ENCODE results near the gene NEIL1. TPM values are rescaled to one million over a fixed set of nuclear protein-coding genes. Genes with fewer than 3 reads are reported as not detected.
"Not testable (repeated sequence)": the region's sequence is repeated elsewhere in the genome, so short reads cannot be mapped to it uniquely, and the experiment has no call there.

NEIL1 gene
- total RNA-seq, 6 donors from 2014 or later: 41.8 to 272 (median 52.2) TPM

DNA sequence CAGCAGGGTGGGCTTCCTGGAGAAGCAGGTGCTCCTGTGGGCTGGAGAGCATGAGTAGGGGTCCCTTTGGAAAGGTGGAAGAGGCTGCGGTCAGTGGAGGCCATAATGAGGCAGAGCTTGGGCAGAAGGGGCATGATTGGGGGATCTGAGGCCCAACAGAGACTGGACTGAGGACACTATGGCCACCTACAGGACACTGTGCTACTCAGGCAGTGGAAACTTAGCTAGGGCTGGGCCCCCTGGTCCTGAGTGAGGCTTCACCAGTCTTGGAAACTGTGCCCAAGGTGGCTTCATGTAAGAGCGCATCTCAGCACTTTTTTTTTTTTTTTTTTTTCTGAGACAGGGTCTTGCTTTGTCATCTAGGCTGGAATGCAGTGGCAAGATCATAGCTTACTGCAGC is 17.3 kb upstream of the NEIL1 start:
- WGBS, 2 donors: 94 to 95% methylated on average over 2 of the region's 2 CpGs
- no peak for DNase-seq

DNA sequence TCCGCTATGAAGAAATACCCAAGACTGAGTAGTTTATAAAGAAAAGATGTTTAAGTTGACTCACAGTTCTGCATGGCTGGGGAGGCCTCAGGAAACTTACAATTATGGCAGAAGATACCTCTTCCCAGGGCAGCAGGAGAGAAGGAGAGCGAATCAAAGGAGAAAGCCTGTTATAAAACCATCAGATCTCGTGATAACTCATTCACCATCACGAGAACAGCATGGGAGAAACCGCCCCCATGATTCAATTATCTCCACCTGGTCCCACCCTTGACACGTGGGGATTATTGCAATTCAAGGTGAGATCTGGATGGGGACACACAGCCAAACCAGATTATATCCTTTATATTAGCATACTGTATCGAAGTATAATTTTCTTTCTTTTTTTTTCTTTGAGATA is 14.7 kb upstream of the NEIL1 start:
- not testable (repeated sequence) for ATAC-seq (ENCODE audit: low FRiP score in 2 of 2); H3K36me3 ChIP-seq; DNase-seq; H3K27me3 ChIP-seq; H3K27ac ChIP-seq; H3K9me3 ChIP-seq; H3K4me3 ChIP-seq
- peaks cover 7 to 18% (median 12%) of the 10 kb centered on the region in 4 donors for H3K4me1 ChIP-seq
- 73 to 79% methylated on average over 7 of the region's 7 CpGs for WGBS, 2 donors

More for the DNA sequence above, 17.3 kb upstream of the NEIL1 start:
- no peak for ATAC-seq (ENCODE audit: low FRiP score in 2 of 2)
- Histone ChIP-seq H3K4me1 (no peaks in the 10 kb centered on the region), H3K36me3 (no peaks in the 10 kb centered on the region), H3K27ac (no peak overlapping the region), H3K9me3 (no peaks in the 10 kb centered on the region), H3K4me3 (no peak overlapping the region), H3K27me3 (no peaks in the 10 kb centered on the region)
- TF ChIP-seq, protein P1, sequence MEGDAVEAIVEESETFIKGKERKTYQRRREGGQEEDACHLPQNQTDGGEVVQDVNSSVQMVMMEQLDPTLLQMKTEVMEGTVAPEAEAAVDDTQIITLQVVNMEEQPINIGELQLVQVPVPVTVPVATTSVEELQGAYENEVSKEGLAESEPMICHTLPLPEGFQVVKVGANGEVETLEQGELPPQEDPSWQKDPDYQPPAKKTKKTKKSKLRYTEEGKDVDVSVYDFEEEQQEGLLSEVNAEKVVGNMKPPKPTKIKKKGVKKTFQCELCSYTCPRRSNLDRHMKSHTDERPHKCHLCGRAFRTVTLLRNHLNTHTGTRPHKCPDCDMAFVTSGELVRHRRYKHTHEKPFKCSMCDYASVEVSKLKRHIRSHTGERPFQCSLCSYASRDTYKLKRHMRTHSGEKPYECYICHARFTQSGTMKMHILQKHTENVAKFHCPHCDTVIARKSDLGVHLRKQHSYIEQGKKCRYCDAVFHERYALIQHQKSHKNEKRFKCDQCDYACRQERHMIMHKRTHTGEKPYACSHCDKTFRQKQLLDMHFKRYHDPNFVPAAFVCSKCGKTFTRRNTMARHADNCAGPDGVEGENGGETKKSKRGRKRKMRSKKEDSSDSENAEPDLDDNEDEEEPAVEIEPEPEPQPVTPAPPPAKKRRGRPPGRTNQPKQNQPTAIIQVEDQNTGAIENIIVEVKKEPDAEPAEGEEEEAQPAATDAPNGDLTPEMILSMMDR (IDR thresholded peaks at IDR 0.05): no peak
- TF ChIP-seq POLR2AphosphoS5 (IDR thresholded peaks at IDR 0.05) (no peak), POLR2A (IDR thresholded peaks at IDR 0.05) (no peak), EP300 (IDR thresholded peaks at IDR 0.05) (no peak)

DNA sequence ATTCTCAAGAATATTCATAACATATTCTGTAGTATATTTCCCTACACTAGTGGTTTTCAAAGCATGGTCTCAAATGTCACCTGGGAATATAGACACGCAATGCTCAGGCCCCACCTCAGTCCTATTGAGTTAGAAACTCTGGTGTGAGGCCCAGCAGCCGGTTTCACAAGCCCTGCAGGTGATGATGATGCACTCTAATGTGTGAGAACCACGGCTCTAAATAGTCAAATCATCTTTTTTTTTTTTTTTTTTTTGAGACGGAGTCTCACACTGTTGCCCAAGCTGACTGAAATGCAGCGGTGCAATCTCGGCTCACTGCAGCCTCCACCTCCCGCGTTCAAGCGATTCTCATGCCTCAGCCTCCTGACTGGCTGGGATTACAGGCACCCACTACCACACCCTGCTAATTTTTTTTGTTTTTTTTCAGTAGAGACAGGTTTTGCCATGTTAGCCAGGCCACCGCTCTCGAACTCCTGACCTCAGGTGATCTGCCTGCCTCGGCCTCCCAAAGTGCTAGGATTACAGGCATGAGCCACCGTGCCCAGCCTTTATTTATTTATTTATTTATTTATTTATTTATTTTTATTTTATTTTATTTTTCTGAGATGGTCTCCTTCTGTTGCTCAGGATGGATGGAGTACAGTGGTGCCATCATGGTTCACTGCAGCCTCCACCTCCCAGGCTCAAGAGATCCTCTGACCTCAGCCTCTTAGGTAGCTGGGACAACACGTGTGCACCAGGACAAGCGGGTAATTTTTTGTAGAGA is 13.0 kb upstream of the NEIL1 start:
- not testable (repeated sequence) for H3K27ac ChIP-seq; H3K9me3 ChIP-seq; H3K27me3 ChIP-seq; H3K4me3 ChIP-seq; ATAC-seq (ENCODE audit: low FRiP score in 2 of 2); DNase-seq; H3K36me3 ChIP-seq
- WGBS, 2 donors: 91 to 95% methylated on average over 15 of the region's 15 CpGs
- peaks cover 7 to 20% (median 13%) of the 10 kb centered on the region in 4 donors for H3K4me1 ChIP-seq

DNA sequence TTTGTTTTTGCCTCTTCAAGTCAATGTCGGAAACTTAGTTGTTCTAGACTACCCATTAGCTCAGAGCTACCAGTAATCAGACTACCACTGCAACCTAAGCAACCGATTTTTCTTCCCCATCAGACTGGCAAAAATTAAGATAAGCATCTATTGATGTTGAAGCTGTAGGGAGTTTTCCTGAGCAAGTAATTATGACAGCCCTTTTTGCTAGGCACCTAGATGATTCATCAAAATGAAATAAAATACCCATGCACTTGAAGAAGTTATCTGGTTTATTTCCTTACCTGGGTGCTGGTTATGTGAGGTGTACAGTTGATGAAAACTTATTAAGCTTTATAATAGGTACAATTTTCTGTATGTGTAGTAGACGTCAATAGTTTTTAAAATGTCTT is 11.5 kb upstream of the NEIL1 start:
- Histone ChIP-seq H3K36me3 (peaks cover 0 to 19% (median 11%) of the 10 kb centered on the region in 4 donors), H3K27ac (peak overlapping the region in 2 of 4 donors; percentile 59 to 87), H3K4me1 (peaks cover 7 to 20% (median 13%) of the 10 kb centered on the region in 4 donors), H3K9me3 (no peaks in the 10 kb centered on the region), H3K4me3 (peak overlapping the region; percentile 50 to 99 (median 94)), H3K27me3 (no peaks in the 10 kb centered on the region)
- DNase-seq (no peak), ATAC-seq (ENCODE audit: low FRiP score in 2 of 2) (no peak)
- 32 to 44% methylated on average over 3 of the region's 3 CpGs for WGBS, 2 donors
- TF ChIP-seq, protein P1 (IDR thresholded peaks at IDR 0.05): no peak
- TF ChIP-seq POLR2A (IDR thresholded peaks at IDR 0.05) (no peak), EP300 (IDR thresholded peaks at IDR 0.05) (no peak), POLR2AphosphoS5 (IDR thresholded peaks at IDR 0.05) (no peak)

DNA sequence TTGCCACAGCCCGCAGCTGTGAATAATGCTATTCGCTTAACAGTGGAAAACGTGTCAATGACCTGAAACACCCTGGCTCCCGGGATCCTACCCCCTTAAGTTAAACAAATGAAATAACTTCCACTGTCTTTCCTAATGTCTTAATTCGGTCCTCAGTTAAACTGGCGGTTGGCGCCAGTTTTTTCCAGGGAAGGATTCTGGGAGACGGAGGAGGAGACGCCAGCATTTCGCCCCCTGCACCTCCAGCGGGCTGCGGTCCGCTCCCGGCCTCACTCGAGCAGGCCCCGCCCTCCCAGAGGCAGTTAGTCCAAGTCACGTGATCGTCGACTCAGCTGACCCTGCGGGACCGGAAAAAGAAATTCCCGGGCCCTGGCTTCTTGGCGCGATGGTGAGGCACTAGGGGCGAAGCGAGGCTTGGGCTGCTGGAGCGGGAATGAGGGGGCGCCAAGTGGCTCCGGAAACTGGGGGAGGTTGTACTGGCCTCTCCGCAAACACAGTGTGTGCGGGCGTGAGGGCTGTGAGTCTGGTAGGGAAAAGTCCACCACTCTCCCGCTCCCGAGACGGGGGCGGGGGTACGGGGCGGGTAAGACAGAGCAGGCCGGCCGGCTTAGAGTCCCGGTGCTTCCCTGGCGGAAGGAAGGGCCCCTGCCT is 11.0 kb upstream of the NEIL1 start, which contains the start of gene COMMD4:
TSS of gene COMMD4 (plus strand) at position 359 of the 651 bp plus-strand sequence. CDS start at position 386, 27 bp downstream.
- ATAC-seq (ENCODE audit: low FRiP score in 2 of 2) (peak; percentile 90 to 97), DNase-seq (peak; percentile 92 to 96)
- peaks cover 0 to 21% (median 13%) of the 10 kb centered on the region in 4 donors for H3K36me3 ChIP-seq
- H3K27ac ChIP-seq: peak within 1 kb of the TSS; percentile 59 to 87 (median 80)
- H3K4me3 ChIP-seq: peak within 1 kb of the TSS; percentile 50 to 99 (median 94)
- peak; percentile 80 to 85 for TF ChIP-seq POLR2AphosphoS5 (IDR thresholded peaks at IDR 0.05)
- TF ChIP-seq EP300 (IDR thresholded peaks at IDR 0.05): no peak
- TF ChIP-seq, protein P1 (IDR thresholded peaks at IDR 0.05): no peak
- peak in 1 of 4 donors; percentile 60 for TF ChIP-seq POLR2A (IDR thresholded peaks at IDR 0.05)
- no peaks in the 10 kb centered on the region for H3K27me3 ChIP-seq
- no peaks in the 10 kb centered on the region for H3K9me3 ChIP-seq
- whole genome bisulfite sequencing, 2 donors: 0% methylated on average over 16 to 23 of the region's 42 CpGs
- H3K4me1 ChIP-seq: peaks cover 7 to 20% (median 13%) of the 10 kb centered on the region in 4 donors
